Uterus (tissue), 2 donors: ENCODE data around the gene ADAR.

Experiments
- POLR2A ChIP-seq, 2 donors: fragments of 450-650 bp; IDR thresholded peaks; one replicate each; pipeline ENCODE4 v1.6.1; 2016; ENCODE audit warnings: antibody characterized with exemption in 2 of 2, mild to moderate bottlenecking in 1 of 2, moderate library complexity in 1 of 2
- TF ChIP-seq, protein P1 (sequence below), 4 experiments: fragments of 200-600 bp in 2 of 4; fragments of 450-650 bp in 2 of 4; sonication (generic) in 2 of 4; IDR thresholded peaks; one replicate each; pipeline ENCODE4 v1.5.1; 2016 to 2019; ENCODE audit warnings: antibody characterized with exemption in 4 of 4, mild to moderate bottlenecking in 2 of 4, moderate library complexity in 1 of 4

- TF ChIP-seq POLR2A (IDR thresholded peaks at IDR 0.05) = no peak
- TF ChIP-seq, protein P1, sequence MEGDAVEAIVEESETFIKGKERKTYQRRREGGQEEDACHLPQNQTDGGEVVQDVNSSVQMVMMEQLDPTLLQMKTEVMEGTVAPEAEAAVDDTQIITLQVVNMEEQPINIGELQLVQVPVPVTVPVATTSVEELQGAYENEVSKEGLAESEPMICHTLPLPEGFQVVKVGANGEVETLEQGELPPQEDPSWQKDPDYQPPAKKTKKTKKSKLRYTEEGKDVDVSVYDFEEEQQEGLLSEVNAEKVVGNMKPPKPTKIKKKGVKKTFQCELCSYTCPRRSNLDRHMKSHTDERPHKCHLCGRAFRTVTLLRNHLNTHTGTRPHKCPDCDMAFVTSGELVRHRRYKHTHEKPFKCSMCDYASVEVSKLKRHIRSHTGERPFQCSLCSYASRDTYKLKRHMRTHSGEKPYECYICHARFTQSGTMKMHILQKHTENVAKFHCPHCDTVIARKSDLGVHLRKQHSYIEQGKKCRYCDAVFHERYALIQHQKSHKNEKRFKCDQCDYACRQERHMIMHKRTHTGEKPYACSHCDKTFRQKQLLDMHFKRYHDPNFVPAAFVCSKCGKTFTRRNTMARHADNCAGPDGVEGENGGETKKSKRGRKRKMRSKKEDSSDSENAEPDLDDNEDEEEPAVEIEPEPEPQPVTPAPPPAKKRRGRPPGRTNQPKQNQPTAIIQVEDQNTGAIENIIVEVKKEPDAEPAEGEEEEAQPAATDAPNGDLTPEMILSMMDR (IDR thresholded peaks at IDR 0.05) = no peak
Measured at GRCh38 chr1:154635171-154635570, 27.2 kb upstream of the ADAR start.
